ENCODE results near the gene SENP5. TPM values are rescaled to one million over a fixed set of nuclear protein-coding genes. Genes with fewer than 3 reads are reported as not detected.

Gene SENP5
- total RNA-seq, 1 donor from 2014 or later = 46.1 TPM

GRCh38 chr3:196949285-196949619, 81.5 kb downstream of the SENP5 start:
- Histone ChIP-seq H3K9ac (no peak overlapping the region), H3K27me3 (peaks cover 15% of the 10 kb centered on the region), H3K4me3 (no peak overlapping the region), H3K36me3 (no peaks in the 10 kb centered on the region), H3K27ac (no peak overlapping the region), H3F3A (ENCODE audit: low read depth) (no peaks in the 10 kb centered on the region), H2AFZ (replicated peaks) (no peak overlapping the region), H4K20me1 (ENCODE audit: low read depth) (no peaks in the 10 kb centered on the region), H3K4me1 (peaks cover 3% of the 10 kb centered on the region), H3K79me2 (ENCODE audit: low read depth) (peaks cover 4% of the 10 kb centered on the region), H3K9me3 (ENCODE audit: low read depth) (no peaks in the 10 kb centered on the region), H3K4me2 (no peak overlapping the region)
- Mint-ChIP-seq H3K4me1 (peaks cover 12% of the 10 kb centered on the region), H3K36me3 (peaks cover 6% of the 10 kb centered on the region), H3K9me3 (no peaks in the 10 kb centered on the region), H3K4me3 (no peak overlapping the region), H3K27me3 (ENCODE audit: insufficient read depth, low read depth) (peaks cover 10% of the 10 kb centered on the region), H3K27ac (peak overlapping the region; percentile 84)
- DNase-seq (ENCODE audit: low spot score) = peak; percentile 15
- TF ChIP-seq EZH2phosphoT487 (IDR thresholded peaks at IDR 0.05) = no peak
- no peak for TF ChIP-seq CTCF (IDR thresholded peaks at IDR 0.05)
- no peak for TF ChIP-seq EZH2 (IDR thresholded peaks at IDR 0.05)

- no peak for DNase-seq (ENCODE audit: low spot score)
These were observed 82.0 kb downstream of the SENP5 start for GRCh38 chr3:196949750-196950149.

GRCh38 chr3:196951371-196951770, 83.7 kb downstream of the SENP5 start:
- no peaks in the 10 kb centered on the region for H3F3A ChIP-seq (ENCODE audit: low read depth)
- H3K79me2 ChIP-seq (ENCODE audit: low read depth) = no peaks in the 10 kb centered on the region
- no peak for DNase-seq (ENCODE audit: low spot score)
- H3K9ac ChIP-seq = no peak overlapping the region
- no peaks in the 10 kb centered on the region for H3K36me3 ChIP-seq
- H3K27me3 ChIP-seq = peaks cover 18% of the 10 kb centered on the region
- no peak overlapping the region for H3K27ac Mint-ChIP-seq
- no peak overlapping the region for H3K27ac ChIP-seq
- no peak for TF ChIP-seq CTCF (IDR thresholded peaks at IDR 0.05)
- TF ChIP-seq EZH2phosphoT487 (IDR thresholded peaks at IDR 0.05) = no peak
- TF ChIP-seq EZH2 (IDR thresholded peaks at IDR 0.05) = no peak
- H4K20me1 ChIP-seq (ENCODE audit: low read depth) = no peaks in the 10 kb centered on the region
- no peaks in the 10 kb centered on the region for H3K36me3 Mint-ChIP-seq
- no peaks in the 10 kb centered on the region for H3K9me3 ChIP-seq (ENCODE audit: low read depth)
- H3K27me3 Mint-ChIP-seq (ENCODE audit: insufficient read depth, low read depth) = peaks cover 12% of the 10 kb centered on the region
- H3K9me3 Mint-ChIP-seq = no peaks in the 10 kb centered on the region
- H3K4me1 Mint-ChIP-seq = peaks cover 6% of the 10 kb centered on the region
- H3K4me3 Mint-ChIP-seq = no peak overlapping the region
- no peaks in the 10 kb centered on the region for H3K4me1 ChIP-seq
- H2AFZ ChIP-seq (replicated peaks) = no peak overlapping the region
- H3K4me3 ChIP-seq = no peak overlapping the region
- H3K4me2 ChIP-seq = no peak overlapping the region

More at GRCh38 chr3:196949750-196950149, 82.0 kb downstream of the SENP5 start:
- Mint-ChIP-seq H3K9me3 (no peaks in the 10 kb centered on the region), H3K27ac (no peak overlapping the region), H3K27me3 (ENCODE audit: insufficient read depth, low read depth) (peaks cover 10% of the 10 kb centered on the region), H3K4me3 (no peak overlapping the region), H3K4me1 (peaks cover 8% of the 10 kb centered on the region), H3K36me3 (peaks cover 1% of the 10 kb centered on the region)
- no peak overlapping the region for H3K27ac ChIP-seq
- TF ChIP-seq EZH2 (IDR thresholded peaks at IDR 0.05) (no peak), CTCF (IDR thresholded peaks at IDR 0.05) (no peak), EZH2phosphoT487 (IDR thresholded peaks at IDR 0.05) (no peak)
- H4K20me1 ChIP-seq (ENCODE audit: low read depth) = no peaks in the 10 kb centered on the region
- no peak overlapping the region for H3K4me3 ChIP-seq
- no peak overlapping the region for H2AFZ ChIP-seq (replicated peaks)
- no peaks in the 10 kb centered on the region for H3K36me3 ChIP-seq
- no peak overlapping the region for H3K9ac ChIP-seq
- H3K4me2 ChIP-seq = no peak overlapping the region
- H3F3A ChIP-seq (ENCODE audit: low read depth) = no peaks in the 10 kb centered on the region
- H3K79me2 ChIP-seq (ENCODE audit: low read depth) = no peaks in the 10 kb centered on the region
- H3K27me3 ChIP-seq = peaks cover 18% of the 10 kb centered on the region
- no peaks in the 10 kb centered on the region for H3K4me1 ChIP-seq
- no peaks in the 10 kb centered on the region for H3K9me3 ChIP-seq (ENCODE audit: low read depth)
